GM15510 (cell line): Measurements from ENCODE around the gene TMA7B.

Source experiments
- POLR2A ChIP-seq: IDR thresholded peaks from 3 replicates; pipeline ENCODE4 v1.6.1; 2011; ENCODE audit warnings: borderline replicate concordance; ENCODE audit not compliant: insufficient read length; ENCODE audit errors: extremely low read depth

TMA7B gene

GRCh38 chr22:39941601-39942000 lies 18.6 kb upstream of the TMA7B start:
- no peak for TF ChIP-seq POLR2A

GRCh38 chr22:39942439-39943230 lies 17.6 kb upstream of the TMA7B start:
- TF ChIP-seq POLR2A = no peak

GRCh38 chr22:39943337-39943736 lies 16.9 kb upstream of the TMA7B start:
- TF ChIP-seq POLR2A = no peak

- TF ChIP-seq POLR2A = no peak
Measured at GRCh38 chr22:39943953-39944872, 16.0 kb upstream of the TMA7B start.

GRCh38 chr22:39946126-39946502 lies 14.1 kb upstream of the TMA7B start:
- no peak for TF ChIP-seq POLR2A

GRCh38 chr22:39946503-39947219 lies 13.5 kb upstream of the TMA7B start:
- no peak for TF ChIP-seq POLR2A

GRCh38 chr22:39947220-39948216 lies 12.7 kb upstream of the TMA7B start:
- TF ChIP-seq POLR2A = no peak

- no peak for TF ChIP-seq POLR2A
Measured at GRCh38 chr22:39949964-39950737, 10.0 kb upstream of the TMA7B start.

GRCh38 chr22:39952347-39952746 lies 7.8 kb upstream of the TMA7B start:
- no peak for TF ChIP-seq POLR2A

GRCh38 chr22:39953101-39953500 lies 7.1 kb upstream of the TMA7B start:
- TF ChIP-seq POLR2A = no peak

GRCh38 chr22:39954584-39955055 lies 5.6 kb upstream of the TMA7B start:
- no peak for TF ChIP-seq POLR2A

- no peak for TF ChIP-seq POLR2A
Measured at GRCh38 chr22:39955675-39956074, 4.5 kb upstream of the TMA7B start.
